Left lung (tissue), 10 donors: ENCODE data around the gene RPS21. TPM values are rescaled to one million over a fixed set of nuclear protein-coding genes. Genes with fewer than 3 reads are reported as not detected.
"Not testable (repeated sequence)": the region's sequence is repeated elsewhere in the genome, so short reads cannot be mapped to it uniquely, and the experiment has no call there.

ENCODE experiments used
- ATAC-seq: fragments of 200-7000 bp; cut with Tn5 transposase; one replicate; pipeline ENCODE4 v1.9.1; 2020; ENCODE audit warnings: moderate library complexity
- DNase-seq, 4 donors: peaks; one replicate each; pipeline ENCODE4 v3.0.0-alpha.2; 2013 to 2020
- H3K27ac ChIP-seq, 2 donors: fragments of 200-600 bp; sonication (generic) in 1 of 2; one replicate each; pipeline versions ENCODE4 v1.5.0 to v1.8.0; 2020 to 2021
- H3K27me3 ChIP-seq, 2 donors: fragments of 200-600 bp; sonication (generic) in 1 of 2; one replicate each; pipeline versions ENCODE4 v1.5.0 to v1.8.0; 2020 to 2021
- H3K36me3 ChIP-seq, 2 donors: fragments of 200-600 bp; sonication (generic) in 1 of 2; one replicate each; pipeline versions ENCODE4 v1.5.0 to v1.8.0; 2020 to 2021
- H3K4me1 ChIP-seq, 2 donors: fragments of 200-600 bp; one replicate each; pipeline ENCODE4 v1.8.0; 2021
- H3K4me3 ChIP-seq, 2 donors: fragments of 200-600 bp; sonication (generic) in 1 of 2; one replicate each; pipeline versions ENCODE4 v1.5.0 to v1.8.0; 2020 to 2021; ENCODE audit warnings: mild to moderate bottlenecking in 1 of 2
- H3K9me3 ChIP-seq, 2 donors: fragments of 200-600 bp; sonication (generic) in 1 of 2; one replicate each; pipeline versions ENCODE4 v1.5.0 to v1.8.0; 2020 to 2021
- CTCF ChIP-seq, 2 donors: fragments of 200-600 bp; sonication (generic) in 1 of 2; IDR thresholded peaks; one replicate each; pipeline versions ENCODE4 v1.5.0 to v1.8.0; 2021; ENCODE audit warnings: antibody characterized with exemption in 2 of 2
- intact Hi-C, 2 donors: fragments of 100-400 bp; cut with DNase I; formaldehyde crosslinking; loops; one replicate each; pipeline versions ENCODE4 v1.11.2 to v1.14.2; 2022
- polyA plus RNA-seq, 6 donors: library from polyadenylated mRNA; unstranded; fragments of 120-200 nt; gene quantifications; one replicate each; pipeline ENCODE4 v1.2.1, GENCODE V29; 2013; ENCODE audit not compliant: insufficient read length in 6 of 6
- total RNA-seq, 2 donors: library from RNA; stranded (reverse); fragmentation: NEBNext Ultra II Directional; extraction: Animal tissue kit (Norgen Biotek cat#: 25700); gene quantifications; one replicate each; pipeline ENCODE4 v1.2.1, GENCODE V29; 2021
- donor health status: DM: no; HTN: yes; CAD: no.
- donor health status: DM: no; HTN: no; CAD: no.

The RPS21 gene
- total and polyA plus RNA-seq, 8 donors: 928 to 1,176 (median 1,013) TPM

- peaks cover 41 to 71% of the 10 kb centered on the region in 2 donors for H3K4me1 ChIP-seq
- H3K36me3 ChIP-seq: no peaks in the 10 kb centered on the region
- H3K9me3 ChIP-seq: no peaks in the 10 kb centered on the region
- no peak overlapping the region for H3K4me3 ChIP-seq
- H3K27ac ChIP-seq: peak overlapping the region; percentile 8 to 13
- ATAC-seq (peak; percentile 1), DNase-seq (peak in 2 of 4 donors; percentile 48 to 72)
- no peak for TF ChIP-seq CTCF (IDR thresholded peaks at IDR 0.05)
- H3K27me3 ChIP-seq: peaks cover 0 to 50% of the 10 kb centered on the region in 2 donors
- intact Hi-C loops: loop anchor here in 1 of 2 donors (10.0 kb wide), 1 partner anchor 65 kb away; the partner anchor contains the start of gene ADRM1
Measured at GRCh38 chr20:62370115-62370806, 16.6 kb upstream of the RPS21 start.

DNA sequence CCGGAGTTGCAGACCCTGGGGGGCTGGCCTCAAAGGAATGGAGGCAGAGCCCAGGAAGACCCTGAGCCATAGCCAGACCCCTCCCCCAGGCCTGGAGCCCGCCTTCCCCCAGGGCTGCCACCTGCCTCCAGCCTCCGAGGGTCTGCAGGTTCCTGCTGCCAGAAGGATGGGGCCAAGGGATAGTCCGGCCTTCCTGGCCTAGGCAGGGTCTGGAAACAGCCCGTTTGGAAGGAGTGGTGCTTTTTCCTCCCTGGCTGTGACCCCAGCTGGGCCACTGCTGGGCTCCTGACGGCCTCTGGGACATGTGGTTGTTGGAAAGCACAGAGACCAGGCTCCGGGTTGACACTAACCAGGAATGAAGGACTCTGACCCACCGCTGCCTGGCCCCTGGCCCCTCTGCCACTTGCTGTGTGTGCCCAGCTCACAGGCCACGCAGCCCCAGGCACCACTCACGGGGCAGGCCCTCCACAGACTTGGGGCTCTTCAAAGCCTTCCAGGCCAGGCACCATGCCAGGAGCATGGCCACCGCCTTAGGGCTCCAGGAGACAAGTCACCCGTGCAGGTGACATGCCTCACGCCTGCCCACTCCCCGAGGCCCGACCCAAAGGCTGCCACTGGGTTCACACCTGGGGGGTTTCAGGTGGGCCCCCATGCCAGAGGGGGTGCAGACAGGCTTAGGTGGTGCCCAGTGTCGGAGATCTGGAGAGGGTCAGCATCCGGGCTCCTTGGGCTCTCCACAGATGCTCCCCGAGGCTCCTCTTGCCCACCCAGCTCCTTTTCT is 15.9 kb upstream of the RPS21 start:
- H3K9me3 ChIP-seq: no peaks in the 10 kb centered on the region
- DNase-seq: peak in 1 of 4 donors; percentile 51
- H3K4me1 ChIP-seq: peaks cover 45 to 67% of the 10 kb centered on the region in 2 donors
- H3K27ac ChIP-seq: no peak overlapping the region
- intact Hi-C loops: loop anchor here in 1 of 2 donors (10.0 kb wide), 1 partner anchor 66 kb away; the partner anchor contains the start of gene ADRM1
- H3K36me3 ChIP-seq: no peaks in the 10 kb centered on the region
- no peak for TF ChIP-seq CTCF (IDR thresholded peaks at IDR 0.05)
- peaks cover 0 to 43% of the 10 kb centered on the region in 2 donors for H3K27me3 ChIP-seq
- peak; percentile 5 for ATAC-seq
- H3K4me3 ChIP-seq: no peak overlapping the region

DNA sequence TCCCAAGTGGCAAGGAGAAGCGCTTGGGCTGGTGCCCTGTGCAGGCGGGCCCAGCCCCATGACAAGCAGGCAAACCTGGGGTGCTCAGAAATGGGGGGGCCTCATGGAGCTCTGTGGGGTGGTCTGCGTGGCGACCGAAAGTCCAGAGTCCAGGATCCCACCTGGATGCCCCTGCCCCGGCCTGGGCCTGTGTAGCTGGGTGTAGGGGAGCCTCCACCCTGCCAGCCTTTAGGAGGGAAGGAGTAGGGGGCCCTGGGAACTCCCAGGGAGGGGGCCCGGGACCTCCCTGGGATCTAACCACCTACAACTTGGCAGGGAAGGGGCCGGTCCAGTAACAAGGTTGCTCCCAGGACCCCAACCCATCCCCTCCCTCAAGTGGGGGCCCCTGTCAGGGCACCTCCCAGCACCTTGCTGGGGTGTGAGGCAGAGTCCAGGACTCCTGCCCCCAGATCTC is 15.3 kb upstream of the RPS21 start:
- ATAC-seq (no peak), DNase-seq (no peak)
- Histone ChIP-seq H3K36me3 (no peaks in the 10 kb centered on the region), H3K27me3 (peaks cover 0 to 36% of the 10 kb centered on the region in 2 donors), H3K9me3 (no peaks in the 10 kb centered on the region), H3K27ac (no peak overlapping the region), H3K4me1 (peaks cover 48 to 65% of the 10 kb centered on the region in 2 donors), H3K4me3 (no peak overlapping the region)
- intact Hi-C loops: loop anchor here in 1 of 2 donors (10.0 kb wide), 1 partner anchor 67 kb away; the partner anchor contains the start of gene ADRM1
- no peak for TF ChIP-seq CTCF (IDR thresholded peaks at IDR 0.05)

DNA sequence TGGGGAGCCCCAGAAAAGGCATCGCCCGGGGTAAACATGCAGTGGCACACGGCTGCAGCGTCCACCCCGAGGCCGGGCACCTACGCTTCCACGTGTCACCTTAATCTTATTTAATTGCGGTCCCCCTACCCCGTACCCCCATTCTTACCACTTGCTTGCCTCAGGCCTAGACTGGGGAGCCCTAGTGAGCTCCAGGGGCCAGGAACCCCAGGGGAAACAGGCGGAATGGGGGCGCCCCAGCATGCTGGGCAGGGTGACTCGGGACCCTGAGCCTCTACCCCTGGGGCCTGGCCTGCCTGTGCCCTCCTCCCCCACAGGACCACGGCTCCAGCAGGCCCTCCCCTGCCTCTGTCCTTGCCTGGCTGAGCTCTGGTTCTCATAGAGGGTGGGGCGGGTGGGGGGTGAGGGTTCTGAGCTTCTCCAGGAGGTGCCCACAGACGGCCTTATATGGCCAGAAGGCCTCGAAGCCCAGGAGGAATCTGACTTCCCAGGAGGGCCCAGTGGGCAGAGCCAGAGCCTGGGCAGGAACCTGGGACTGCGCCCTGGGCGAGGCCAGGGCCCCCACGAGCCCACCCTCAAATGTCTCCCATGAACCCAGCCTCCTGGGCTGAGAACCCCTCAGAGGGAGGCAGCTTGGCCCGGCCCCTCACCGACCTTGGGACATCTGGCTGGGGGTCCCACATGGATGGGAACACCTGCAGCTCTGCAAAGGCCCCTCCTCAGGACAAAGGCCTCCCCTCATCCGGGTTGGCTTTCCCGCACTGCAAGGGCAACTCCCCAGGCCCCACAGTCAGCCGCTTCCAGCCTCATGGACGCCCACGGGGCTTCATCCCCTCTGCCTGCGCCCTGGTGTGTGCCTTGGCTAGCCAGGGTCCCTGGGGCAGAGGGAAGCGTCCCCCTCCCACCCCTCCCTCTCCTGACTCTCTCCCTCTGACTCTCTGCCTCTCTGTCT is 14.6 kb upstream of the RPS21 start:
- Histone ChIP-seq H3K36me3 (no peaks in the 10 kb centered on the region), H3K9me3 (no peaks in the 10 kb centered on the region), H3K27me3 (peaks cover 0 to 29% of the 10 kb centered on the region in 2 donors), H3K27ac (no peak overlapping the region), H3K4me3 (no peak overlapping the region), H3K4me1 (peaks cover 52 to 64% of the 10 kb centered on the region in 2 donors)
- intact Hi-C loops: loop anchor here in 1 of 2 donors (10.0 kb wide), 1 partner anchor 68 kb away; the partner anchor contains the start of gene ADRM1
- DNase-seq (no peak), ATAC-seq (no peak)
- TF ChIP-seq CTCF (IDR thresholded peaks at IDR 0.05): no peak

DNA sequence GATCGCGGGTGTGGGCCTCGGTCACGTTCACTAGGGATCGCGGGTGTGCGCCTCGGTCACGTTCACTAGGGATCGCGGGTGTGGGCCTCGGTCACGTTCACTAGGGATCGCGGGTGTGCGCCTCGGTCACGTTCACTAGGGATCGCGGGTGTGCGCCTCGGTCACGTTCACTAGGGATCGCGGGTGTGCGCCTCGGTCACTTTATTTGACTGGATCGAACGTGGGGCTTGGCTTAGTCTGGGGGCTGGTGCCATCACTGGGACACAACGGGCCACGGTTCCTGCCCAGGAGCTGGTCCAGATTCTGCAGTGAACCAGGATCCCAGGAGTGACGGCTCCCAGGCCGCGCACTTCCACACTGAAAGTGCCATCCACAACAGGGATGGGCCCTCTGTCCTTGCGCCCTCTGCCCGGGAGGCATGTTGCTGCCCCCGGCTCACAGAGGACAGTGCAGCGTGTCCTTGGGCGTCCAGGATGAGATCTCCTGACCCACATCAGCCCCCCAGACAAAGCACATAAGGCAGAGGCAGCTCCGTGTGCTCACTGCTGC is 13.2 kb upstream of the RPS21 start:
- not testable (repeated sequence) for H3K36me3 ChIP-seq, H3K9me3 ChIP-seq, H3K27ac ChIP-seq, ATAC-seq, DNase-seq, H3K4me3 ChIP-seq
- Histone ChIP-seq H3K27me3 (peaks cover 0 to 15% of the 10 kb centered on the region in 2 donors), H3K4me1 (peaks cover 48 to 62% of the 10 kb centered on the region in 2 donors)
- intact Hi-C loops: loop anchor here in 1 of 2 donors (10.0 kb wide), 1 partner anchor 69 kb away; the partner anchor contains the start of gene ADRM1
